HEK293 (cell line): ENCODE measurements around the gene FAM193B.

ENCODE experiments used
- CTCF ChIP-seq: fragments of 450-650 bp; formaldehyde crosslinking; IDR thresholded peaks from 2 replicates; pipeline ENCODE4 v1.5.1; 2016; ENCODE audit warnings: missing biosample characterization, missing genetic modification characterization
- ZBTB21 ChIP-seq: fragments of 450-650 bp; formaldehyde crosslinking; IDR thresholded peaks from 2 replicates; pipeline ENCODE4 v1.5.1; 2017; ENCODE audit warnings: missing biosample characterization, missing genetic modification characterization
- ZFP37 ChIP-seq: fragments of 450-650 bp; formaldehyde crosslinking; IDR thresholded peaks from 2 replicates; pipeline ENCODE4 v1.5.1; 2016; ENCODE audit warnings: missing biosample characterization, missing genetic modification characterization
- ZNF501 ChIP-seq: fragments of 450-650 bp; formaldehyde crosslinking; IDR thresholded peaks from 2 replicates; pipeline ENCODE4 v1.5.1; 2016; ENCODE audit warnings: missing biosample characterization, missing genetic modification characterization
- ZNF777 ChIP-seq: fragments of 450-650 bp; formaldehyde crosslinking; IDR thresholded peaks from 2 replicates; pipeline ENCODE4 v1.5.1; 2017; ENCODE audit warnings: missing biosample characterization, missing genetic modification characterization, borderline replicate concordance

- TF ChIP-seq ZNF777 (tag by site-specific recombination) (no peak), ZNF501 (tag by site-specific recombination) (no peak), ZBTB21 (tag by site-specific recombination) (no peak), ZFP37 (tag by site-specific recombination) (no peak), CTCF (tag by site-specific recombination) (no peak)
Measured at GRCh38 chr5:177523711-177524538, 30.4 kb downstream of the FAM193B start.
